HL-60 (cell line): Measurements from ENCODE around the gene EXOC8.

Experiments used
- DNase-seq, 2 experiments: peaks; one replicate each; pipeline ENCODE4 v3.0.0-alpha.2; 2010 to 2020; ENCODE audit warnings: low read depth in 1 of 2, low spot score in 1 of 2
- H3K27ac ChIP-seq: fragments of 250-450 bp; sonication (Bioruptor Pico); replicated peaks from 2 replicates; pipeline ENCODE4 v1.5.1; 2020; ENCODE audit warnings: mild to moderate bottlenecking, moderate library complexity
- H3K27me3 ChIP-seq: fragments of 250-450 bp; sonication (Bioruptor Pico); 2 replicates; pipeline ENCODE4 v1.5.1; 2021; ENCODE audit warnings: mild to moderate bottlenecking, moderate library complexity; ENCODE audit not compliant: insufficient read depth, poor library complexity, severe bottlenecking
- H3K4me3 ChIP-seq: replicated peaks from 2 replicates; pipeline ENCODE4 v1.5.1; 2011; ENCODE audit warnings: mild to moderate bottlenecking, control low read depth, low read length; ENCODE audit not compliant: insufficient read depth
- CTCF ChIP-seq: IDR thresholded peaks from one replicate; pipeline ENCODE4 v1.5.1; 2011; ENCODE audit warnings: low read length, control low read depth, inconsistent platforms; ENCODE audit not compliant: insufficient read depth
- GABPA ChIP-seq: IDR thresholded peaks from 2 replicates; pipeline ENCODE4 v1.6.1; 2012; ENCODE audit warnings: low read depth
- POLR2AphosphoS5 ChIP-seq: IDR thresholded peaks from 2 replicates; pipeline ENCODE4 v1.6.1; 2012; ENCODE audit warnings: low read depth
- REST ChIP-seq: IDR thresholded peaks from 2 replicates; pipeline ENCODE4 v1.6.1; 2012; ENCODE audit warnings: low read depth; ENCODE audit not compliant: insufficient replicate concordance
- SPI1 ChIP-seq: IDR thresholded peaks from 2 replicates; pipeline ENCODE4 v1.6.1; 2012; ENCODE audit warnings: low read depth, mild to moderate bottlenecking, borderline replicate concordance

The EXOC8 gene

GRCh38 chr1:231313661-231314060, 24.0 kb downstream of the EXOC8 start:
- H3K27me3 ChIP-seq, result no peaks in the 10 kb centered on the region
- H3K4me3 ChIP-seq, result no peak overlapping the region
- TF ChIP-seq GABPA (no peak), CTCF (no peak), SPI1 (no peak), POLR2AphosphoS5 (no peak), REST (no peak)
- DNase-seq, result no peak
- no peak overlapping the region for H3K27ac ChIP-seq

GRCh38 chr1:231312432-231312788, 25.2 kb downstream of the EXOC8 start:
- no peaks in the 10 kb centered on the region for H3K27me3 ChIP-seq
- DNase-seq, result no peak
- H3K4me3 ChIP-seq, result no peak overlapping the region
- H3K27ac ChIP-seq, result no peak overlapping the region
- no peak for TF ChIP-seq GABPA
- TF ChIP-seq POLR2AphosphoS5, result no peak
- no peak for TF ChIP-seq SPI1
- TF ChIP-seq CTCF, result no peak
- TF ChIP-seq REST, result no peak

- Histone ChIP-seq H3K4me3 (no peak overlapping the region), H3K27ac (no peak overlapping the region), H3K27me3 (no peaks in the 10 kb centered on the region)
- no peak for TF ChIP-seq SPI1
- no peak for TF ChIP-seq POLR2AphosphoS5
- TF ChIP-seq GABPA, result no peak
- TF ChIP-seq REST, result no peak
- no peak for DNase-seq
Measured at GRCh38 chr1:231311720-231312431, 25.8 kb downstream of the EXOC8 start.
